HG03159 (cell line): Measurements from ENCODE around the gene MAT1A.
A peak's percentile ranks its signal among the peaks of the same experiment; 100 is the strongest.
"Not testable (repeated sequence)": the region's sequence is repeated elsewhere in the genome, so short reads cannot be mapped to it uniquely, and the experiment has no call there.

Experiments
- ATAC-seq: cut with Tn5 transposase; IDR thresholded peaks from one replicate; pipeline ENCODE4 v1.9.1; 2021; ENCODE audit warnings: mild to moderate bottlenecking, moderate library complexity; ENCODE audit not compliant: unreplicated experiment

MAT1A gene

DNA sequence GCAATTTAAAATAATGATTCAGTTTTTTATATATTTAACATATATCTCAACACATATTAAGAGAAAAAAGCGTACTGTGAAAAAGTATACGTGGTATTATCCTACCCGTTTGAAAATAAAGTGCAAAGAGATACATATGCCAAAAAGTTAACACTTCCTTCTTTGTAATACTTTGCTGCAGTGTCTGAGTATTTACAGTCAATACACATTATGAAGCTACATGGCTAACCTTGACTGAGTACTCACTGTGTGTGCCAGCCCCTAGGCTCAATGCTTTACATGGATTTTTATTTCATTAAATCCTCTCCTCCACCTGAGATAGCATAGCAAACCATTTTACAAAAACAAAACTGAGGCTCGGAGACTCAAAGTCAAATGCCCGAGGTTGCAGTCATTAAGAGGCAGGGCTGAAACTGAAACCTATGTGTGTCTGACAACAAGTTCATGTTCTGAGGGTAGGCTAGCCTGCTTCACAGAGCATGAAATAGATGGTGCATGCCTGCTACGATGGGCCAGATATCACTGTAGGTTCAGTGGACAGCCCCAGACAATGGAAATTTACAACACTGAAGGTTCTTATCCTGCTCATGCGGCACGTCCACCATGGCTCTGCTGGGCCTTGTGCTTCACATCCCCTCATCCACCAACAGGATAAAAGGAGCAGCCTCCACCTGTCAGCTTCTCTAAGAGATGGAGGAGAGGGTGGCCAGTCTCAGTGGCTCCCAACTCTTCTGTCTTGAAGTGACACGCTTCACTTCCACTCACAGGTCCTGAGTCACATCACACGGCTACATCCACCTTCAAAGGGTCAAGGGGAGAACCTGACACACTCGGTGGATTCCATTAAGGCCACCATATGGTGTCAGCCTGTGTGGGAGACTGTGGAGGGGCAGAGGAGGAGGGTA, 54.9 kb downstream of the MAT1A start:
- ATAC-seq: peak; percentile 100

DNA sequence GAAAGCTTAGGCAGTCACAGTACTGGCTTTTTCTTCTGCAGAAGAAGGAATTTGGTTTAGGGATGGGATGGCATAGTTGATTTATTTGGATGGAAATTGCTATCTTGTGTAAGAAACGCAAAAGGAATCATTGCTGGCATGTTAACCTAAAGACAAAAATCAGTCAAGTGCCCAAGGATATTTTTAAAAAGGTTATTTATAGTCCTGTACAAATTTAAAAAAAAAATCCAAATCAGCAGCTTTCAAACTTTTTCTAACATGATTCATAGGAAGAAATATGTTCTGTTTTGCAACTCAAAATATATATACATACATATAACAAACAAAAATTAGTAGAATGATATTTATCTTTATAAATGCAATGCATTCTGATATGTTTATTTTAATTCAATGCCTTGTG, 55.6 kb downstream of the MAT1A start:
- ATAC-seq: not testable (repeated sequence)

- ATAC-seq: peak; percentile 65
Observed at GRCh38 chr10:80226723-80227122, 62.7 kb downstream of the MAT1A start.

DNA sequence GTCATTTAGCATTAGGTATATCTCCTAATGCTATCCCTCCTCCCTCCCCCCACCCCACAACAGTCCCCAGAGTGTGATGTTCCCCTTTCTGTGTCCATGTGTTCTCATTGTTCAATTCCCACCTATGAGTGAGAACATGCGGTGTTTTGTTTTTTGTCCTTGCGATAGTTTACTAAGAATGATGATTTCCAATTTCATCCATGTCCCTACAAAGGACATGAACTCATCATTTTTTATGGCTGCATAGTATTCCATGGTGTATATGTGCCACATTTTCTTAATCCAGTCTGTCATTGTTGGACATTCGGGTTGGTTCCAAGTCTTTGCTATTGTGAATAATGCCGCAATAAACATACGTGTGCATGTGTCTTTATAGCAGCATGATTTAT, 66.4 kb downstream of the MAT1A start:
- ATAC-seq: not testable (repeated sequence)
